GM12878 (cell line): ENCODE results near the gene GRK5. TPM values are rescaled to one million over a fixed set of nuclear protein-coding genes. Genes with fewer than 3 reads are reported as not detected.

ENCODE experiments used
- ATAC-seq: fragments of 200-7000 bp; cut with Tn5 transposase; 3 replicates; pipeline ENCODE4 v1.9.1; 2020; ENCODE audit warnings: mild to moderate bottlenecking, moderate library complexity
- BruUV-seq: library from RNA; stranded (reverse); fragments of 400-500 nt; replicated peaks from 2 replicates; lab custom pipeline; 2021; lab: Mats Ljungman, UMichigan
- CTCF ChIA-PET: fragments of 300-600 bp; sonication (Branson Sonifier 250); formaldehyde crosslinking; extraction: SDS; loops from one replicate; lab custom pipeline; 2021; ENCODE audit warnings: inconsistent platforms; lab: Yijun Ruan, JAX
- POLR2A ChIA-PET: fragments of 350-600 bp; formaldehyde crosslinking; extraction: SDS; loops from one replicate; lab custom pipeline; 2021; ENCODE audit warnings: inconsistent platforms; lab: Charles Lee
- RAD21 ChIA-PET: fragments of 300-600 bp; sonication (Branson Sonifier 250); formaldehyde crosslinking; loops from one replicate; lab custom pipeline; 2023; ENCODE audit warnings: antibody characterized with exemption; ENCODE audit not compliant: unreplicated experiment; lab: Charles Lee
- SMC1A ChIA-PET: fragments of 300-600 bp; sonication (Branson Sonifier 250); formaldehyde crosslinking; loops from one replicate; lab custom pipeline; 2023; ENCODE audit not compliant: unreplicated experiment, uncharacterized antibody; lab: Charles Lee
- DNase-seq: peaks from one replicate; pipeline ENCODE4 v3.0.0-alpha.2; 2011; ENCODE audit warnings: low read depth, low spot score
- FAIRE-seq: peaks from 3 replicates; lab custom pipeline; 2011; peaks lifted over from hg19 to GRCh38; lab: Jason Lieb, UNC
- H2AFZ ChIP-seq: 2 replicates; pipeline ENCODE4 v1.6.0; 2011; ENCODE audit warnings: low read depth, low read length, control low read depth; ENCODE audit not compliant: control insufficient read depth
- H3K27ac ChIP-seq: 2 replicates; pipeline ENCODE4 v1.5.1; 2011; ENCODE audit warnings: control low read depth; ENCODE audit not compliant: control insufficient read depth, insufficient read depth
- H3K27me3 ChIP-seq, 2 experiments: replicated peaks in 1 of 2; 2 replicates each; pipeline versions ENCODE4 v1.6.0 to v1.6.1; 2011; ENCODE audit warnings: low read length in 1 of 2; ENCODE audit not compliant: control insufficient read depth in 2 of 2, insufficient read depth in 2 of 2
- H3K36me3 ChIP-seq, 2 experiments: 2 replicates each; pipeline ENCODE4 v1.5.1; 2011; ENCODE audit warnings: low read length in 1 of 2; ENCODE audit not compliant: control insufficient read depth in 2 of 2, insufficient read depth in 2 of 2
- H3K4me1 ChIP-seq: 2 replicates; pipeline ENCODE4 v1.6.1; 2011; ENCODE audit warnings: mild to moderate bottlenecking, low read length, moderate library complexity, mixed read lengths; ENCODE audit not compliant: control insufficient read depth, insufficient read depth
- H3K4me2 ChIP-seq: 2 replicates; pipeline ENCODE4 v1.6.0; 2011; ENCODE audit warnings: control low read depth; ENCODE audit not compliant: control insufficient read depth, insufficient read depth
- H3K4me3 ChIP-seq: fragments of 200-600 bp; sonication (generic); 2 replicates; pipeline ENCODE4 v1.5.1; 2016
- H3K79me2 ChIP-seq: 2 replicates; pipeline ENCODE4 v1.6.0; 2011; ENCODE audit warnings: low read length; ENCODE audit not compliant: control insufficient read depth, insufficient read depth
- H3K9ac ChIP-seq: 2 replicates; pipeline ENCODE4 v1.8.0; 2011; ENCODE audit warnings: low read length, control low read depth, mixed read lengths; ENCODE audit not compliant: control insufficient read depth, insufficient read depth
- H3K9me3 ChIP-seq: replicated peaks from 3 replicates; pipeline ENCODE4 v1.5.1; 2011; ENCODE audit warnings: mild to moderate bottlenecking, low read length; ENCODE audit not compliant: control insufficient read depth, insufficient read depth
- H4K20me1 ChIP-seq: 2 replicates; pipeline ENCODE4 v1.6.0; 2011; ENCODE audit not compliant: control insufficient read depth, insufficient read depth
- NR2F1 ChIP-seq: fragments of 450-650 bp; conservative IDR thresholded peaks from 2 replicates; pipeline ENCODE4 v1.6.1; 2017; ENCODE audit warnings: mild to moderate bottlenecking
- RCOR1 ChIP-seq: conservative IDR thresholded peaks from 2 replicates; pipeline ENCODE4 v1.6.1; 2012; ENCODE audit warnings: low read depth, low read length, improper control_type of control experiment
- RELA ChIP-seq: fragments of 450-650 bp; IDR thresholded peaks from 2 replicates; pipeline ENCODE4 v1.8.0; 2014; ENCODE audit warnings: borderline replicate concordance; ENCODE audit not compliant: partially characterized antibody
- WGBS: methylation state at CpG from one replicate; pipeline ENCODE4 v1.1.6; 2016; ENCODE audit warnings: low lambda C conversion rate; ENCODE audit not compliant: insufficient replicate concordance, insufficient coverage; ENCODE audit errors: missing lambda C conversion rate; 5-methylcytosine and 5-hydroxymethylcytosine counted together
- in situ Hi-C: fragments of 300-500 bp; cut with MboI; formaldehyde crosslinking; loops from 9 replicates; pipeline ENCODE4 v1.14.3; 2018; ENCODE audit warnings: mixed read lengths
- intact Hi-C: fragments of 100-400 bp; cut with micrococcal nuclease; formaldehyde crosslinking; loops from one replicate; pipeline ENCODE4 v1.14.2; 2022; ENCODE audit not compliant: unreplicated experiment
- polyA plus RNA-seq, 11 experiments: library from polyadenylated mRNA; depleted of rRNA in 4 of 11; unstranded in 6 of 11; stranded (reverse) in 5 of 11; fragments of >200 nt; fragmentation: Nextera tagmentation in 4 of 11; fragmentation: Illumina TruSeq in 1 of 11; extraction: Ambion mirVana in 4 of 11; extraction: Trizol in 1 of 11; gene quantifications; 1 replicate in 1 of 11; 2 replicates in 10 of 11; pipeline versions ENCODE4 v1.2.1 to v1.2.3, GENCODE V29; 2011 to 2016; ENCODE audit warnings: inconsistent platforms in 2 of 11, missing spikeins in 2 of 11, low read depth in 1 of 11
- total RNA-seq, 4 experiments: library from RNA; depleted of rRNA in 3 of 4; stranded (reverse); fragments of >200 nt in 3 of 4; fragmentation: Illumina TruSeq in 1 of 4; extraction: Trizol in 1 of 4; gene quantifications; 2 replicates each; pipeline versions ENCODE4 v1.2.1 to v1.2.3, GENCODE V29; 2013 to 2021
- TF ChIP-seq, protein P1 (sequence below): IDR thresholded peaks from 2 replicates; pipeline ENCODE4 v1.6.1; 2012; ENCODE audit warnings: mild to moderate bottlenecking, low read depth, low read length

GRK5 gene
- total and polyA plus RNA-seq, 10 of the 15 experiments (the other 5 are each of a cell fraction or from before 2014, with no cell fraction given): 0.11 to 22.1 (median 10.0) TPM

- ChIA-PET CTCF (no interaction called here), SMC1A (no interaction called here), POLR2A (no interaction called here), RAD21 (no interaction called here)
- peaks cover 10% of the 10 kb centered on the region for H3K79me2 ChIP-seq
- no peak overlapping the region for H2AFZ ChIP-seq
- H3K9me3 ChIP-seq: no peaks in the 10 kb centered on the region
- no peak overlapping the region for H3K9ac ChIP-seq
- no peak overlapping the region for H3K27ac ChIP-seq
- DNase-seq (no peak), FAIRE-seq (no peak), ATAC-seq (no peak)
- H3K4me3 ChIP-seq: no peak overlapping the region
- WGBS: 98% methylated on average over 7 of the region's 7 CpGs
- intact Hi-C loops: no loop called here
- peaks cover 33% of the 10 kb centered on the region for H3K4me1 ChIP-seq
- in situ Hi-C loops: no loop called here
- H3K4me2 ChIP-seq: no peak overlapping the region
- no peaks in the 10 kb centered on the region for H4K20me1 ChIP-seq
- no peak for TF ChIP-seq RELA
- TF ChIP-seq RCOR1: no peak
- H3K36me3 ChIP-seq: no peaks in the 10 kb centered on the region
- H3K27me3 ChIP-seq: no peaks in the 10 kb centered on the region
- no TSS peak for BruUV-seq
Observed at GRCh38 chr10:119288574-119289001, 81.2 kb downstream of the GRK5 start.

DNA sequence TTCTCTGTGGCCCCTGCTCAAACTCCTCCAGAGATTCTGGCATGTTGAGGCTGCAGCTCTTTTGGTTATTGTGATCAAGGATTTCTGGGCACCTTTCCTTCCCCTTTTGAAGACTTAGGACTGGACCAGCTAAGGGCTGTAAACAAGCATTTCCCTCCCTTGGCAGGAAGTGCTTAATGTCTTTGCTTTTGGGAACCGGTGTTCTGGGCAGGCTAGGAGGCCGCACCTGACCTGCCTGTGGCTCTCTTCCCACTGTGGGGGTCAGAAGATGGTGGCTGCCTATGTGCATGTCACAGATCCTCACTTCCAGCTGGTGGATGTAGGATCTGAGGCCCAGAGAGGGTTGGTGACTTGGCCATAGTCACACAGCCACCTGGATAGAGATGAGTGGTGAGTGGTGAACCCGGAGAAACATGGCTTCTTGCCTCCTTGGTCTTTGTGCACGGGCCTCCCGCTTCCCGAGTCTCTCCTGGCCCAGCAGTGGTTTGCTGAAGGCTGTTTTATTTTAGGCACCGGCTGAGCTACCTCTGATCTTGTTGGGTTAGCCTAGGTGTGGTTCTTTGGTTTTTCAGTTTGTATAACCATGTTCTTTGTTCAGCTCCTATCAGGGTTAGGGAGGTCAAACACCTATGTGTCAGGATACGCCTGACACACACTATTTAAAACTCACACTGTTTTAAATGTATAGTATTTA is 82.0 kb downstream of the GRK5 start:
- no peaks in the 10 kb centered on the region for H3K27me3 ChIP-seq
- H3K36me3 ChIP-seq: no peaks in the 10 kb centered on the region
- in situ Hi-C loops (no loop called here), intact Hi-C loops (no loop called here)
- SMC1A ChIA-PET: interaction anchor here (1.0 to 1.1 kb wide), 5 partner anchors 10 to 90 kb away, joined by 3 to 7 read pairs (median 3); no protein-coding TSS in a partner anchor
- ATAC-seq (no peak), DNase-seq (no peak), FAIRE-seq (no peak)
- no peak overlapping the region for H3K4me3 ChIP-seq
- no TSS peak for BruUV-seq
- TF ChIP-seq, protein P1, sequence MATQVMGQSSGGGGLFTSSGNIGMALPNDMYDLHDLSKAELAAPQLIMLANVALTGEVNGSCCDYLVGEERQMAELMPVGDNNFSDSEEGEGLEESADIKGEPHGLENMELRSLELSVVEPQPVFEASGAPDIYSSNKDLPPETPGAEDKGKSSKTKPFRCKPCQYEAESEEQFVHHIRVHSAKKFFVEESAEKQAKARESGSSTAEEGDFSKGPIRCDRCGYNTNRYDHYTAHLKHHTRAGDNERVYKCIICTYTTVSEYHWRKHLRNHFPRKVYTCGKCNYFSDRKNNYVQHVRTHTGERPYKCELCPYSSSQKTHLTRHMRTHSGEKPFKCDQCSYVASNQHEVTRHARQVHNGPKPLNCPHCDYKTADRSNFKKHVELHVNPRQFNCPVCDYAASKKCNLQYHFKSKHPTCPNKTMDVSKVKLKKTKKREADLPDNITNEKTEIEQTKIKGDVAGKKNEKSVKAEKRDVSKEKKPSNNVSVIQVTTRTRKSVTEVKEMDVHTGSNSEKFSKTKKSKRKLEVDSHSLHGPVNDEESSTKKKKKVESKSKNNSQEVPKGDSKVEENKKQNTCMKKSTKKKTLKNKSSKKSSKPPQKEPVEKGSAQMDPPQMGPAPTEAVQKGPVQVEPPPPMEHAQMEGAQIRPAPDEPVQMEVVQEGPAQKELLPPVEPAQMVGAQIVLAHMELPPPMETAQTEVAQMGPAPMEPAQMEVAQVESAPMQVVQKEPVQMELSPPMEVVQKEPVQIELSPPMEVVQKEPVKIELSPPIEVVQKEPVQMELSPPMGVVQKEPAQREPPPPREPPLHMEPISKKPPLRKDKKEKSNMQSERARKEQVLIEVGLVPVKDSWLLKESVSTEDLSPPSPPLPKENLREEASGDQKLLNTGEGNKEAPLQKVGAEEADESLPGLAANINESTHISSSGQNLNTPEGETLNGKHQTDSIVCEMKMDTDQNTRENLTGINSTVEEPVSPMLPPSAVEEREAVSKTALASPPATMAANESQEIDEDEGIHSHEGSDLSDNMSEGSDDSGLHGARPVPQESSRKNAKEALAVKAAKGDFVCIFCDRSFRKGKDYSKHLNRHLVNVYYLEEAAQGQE: no peak
- TF ChIP-seq NR2F1: 0 out of 2 replicates have a peak, but pooled peaks have one; percentile 24
- H3K9me3 ChIP-seq: no peaks in the 10 kb centered on the region
- peaks cover 10% of the 10 kb centered on the region for H3K79me2 ChIP-seq
- H3K4me1 ChIP-seq: peaks cover 27% of the 10 kb centered on the region
- H3K4me2 ChIP-seq: no peak overlapping the region
- H2AFZ ChIP-seq: no peak overlapping the region
- H4K20me1 ChIP-seq: no peaks in the 10 kb centered on the region
- H3K27ac ChIP-seq: no peak overlapping the region
- POLR2A ChIA-PET: interaction anchor here (0.7 to 2.0 kb wide), 3 partner anchors 18 to 185 kb away, joined by 3 to 9 read pairs (median 3); partner anchors contain the start of gene DENND10
- CTCF ChIA-PET: interaction anchor here (1.1 to 1.5 kb wide), 3 partner anchors 20 to 85 kb away, joined by 3 to 5 read pairs (median 3); no protein-coding TSS in a partner anchor
- H3K9ac ChIP-seq: no peak overlapping the region
- WGBS: 68% methylated on average over 8 of the region's 8 CpGs
- RAD21 ChIA-PET: interaction anchor here (0.8 to 1.0 kb wide), 2 partner anchors 19 to 78 kb away, joined by 3 read pairs; no protein-coding TSS in a partner anchor
